HG02973 (cell line): Measurements from ENCODE around the gene RGS6.

ENCODE experiments used
- ATAC-seq: cut with Tn5 transposase; IDR thresholded peaks from one replicate; pipeline ENCODE4 v1.9.1; 2021; ENCODE audit warnings: moderate library complexity; ENCODE audit not compliant: unreplicated experiment

RGS6 gene

GRCh38 chr14:72543341-72543740 is 611.1 kb downstream of the RGS6 start:
- no peak for ATAC-seq

- ATAC-seq, result no peak
Measured at GRCh38 chr14:72544615-72545387, 612.6 kb downstream of the RGS6 start.

GRCh38 chr14:72545411-72546311 is 613.4 kb downstream of the RGS6 start:
- no peak for ATAC-seq

GRCh38 chr14:72546344-72547016 is 614.3 kb downstream of the RGS6 start:
- no peak for ATAC-seq

GRCh38 chr14:72547999-72548398 is 615.8 kb downstream of the RGS6 start:
- ATAC-seq, result no peak

GRCh38 chr14:72549026-72549425 is 616.8 kb downstream of the RGS6 start:
- no peak for ATAC-seq

- ATAC-seq, result no peak
Measured at GRCh38 chr14:72549854-72550253, 617.6 kb downstream of the RGS6 start.

- no peak for ATAC-seq
Measured at GRCh38 chr14:72550513-72550912, 618.3 kb downstream of the RGS6 start.

GRCh38 chr14:72552236-72552635 is 620.0 kb downstream of the RGS6 start:
- no peak for ATAC-seq

GRCh38 chr14:72553161-72553560 is 620.9 kb downstream of the RGS6 start:
- ATAC-seq, result no peak

GRCh38 chr14:72553656-72554055 is 621.4 kb downstream of the RGS6 start:
- no peak for ATAC-seq

GRCh38 chr14:72554401-72554800 is 622.2 kb downstream of the RGS6 start:
- no peak for ATAC-seq

- ATAC-seq, result no peak
Measured at GRCh38 chr14:72554994-72555608, 622.9 kb downstream of the RGS6 start.

GRCh38 chr14:72555609-72556000 is 623.4 kb downstream of the RGS6 start:
- ATAC-seq, result no peak

- ATAC-seq, result no peak
Measured at GRCh38 chr14:72557671-72558070, 625.4 kb downstream of the RGS6 start.

- ATAC-seq, result no peak
Measured at GRCh38 chr14:72558721-72559120, 626.5 kb downstream of the RGS6 start.

- ATAC-seq, result no peak
Measured at GRCh38 chr14:72559202-72559601, 627.0 kb downstream of the RGS6 start.

- no peak for ATAC-seq
Measured at GRCh38 chr14:72559669-72560255, 627.5 kb downstream of the RGS6 start.

GRCh38 chr14:72560331-72560730 is 628.1 kb downstream of the RGS6 start:
- no peak for ATAC-seq

- ATAC-seq, result no peak
Measured at GRCh38 chr14:72560889-72561493, 628.8 kb downstream of the RGS6 start.
